Endothelial cell of hepatic sinusoid (primary cell): ENCODE results near the gene NPHS1.

ENCODE experiments used
- in situ Hi-C: cut with HindIII; loops from 2 replicates; pipeline ENCODE4 v1.10.0; 2017; ENCODE audit warnings: low sequenced_read_pairs

NPHS1 gene

GRCh38 chr19:35851213-35852028 lies 883 bp downstream of the NPHS1 start:
- in situ Hi-C loops: loop anchor here (5.0 kb wide), 2 partner anchors 51 to 154 kb away; partner anchors contain the start of genes HCST and NFKBID

GRCh38 chr19:35848919-35849505 lies 3.3 kb downstream of the NPHS1 start:
- in situ Hi-C loops: no loop called here

- in situ Hi-C loops: no loop called here
Measured at GRCh38 chr19:35848486-35848885, 3.8 kb downstream of the NPHS1 start.

GRCh38 chr19:35847911-35848310 lies 4.4 kb downstream of the NPHS1 start:
- in situ Hi-C loops: no loop called here

GRCh38 chr19:35846038-35846668 lies 6.2 kb downstream of the NPHS1 start:
- in situ Hi-C loops: no loop called here

- in situ Hi-C loops: no loop called here
Measured at GRCh38 chr19:35845215-35846037, 6.9 kb downstream of the NPHS1 start.

GRCh38 chr19:35844482-35845214 lies 7.7 kb downstream of the NPHS1 start:
- in situ Hi-C loops: no loop called here

- in situ Hi-C loops: no loop called here
Measured at GRCh38 chr19:35843676-35844481, 8.4 kb downstream of the NPHS1 start.

- in situ Hi-C loops: no loop called here
Measured at GRCh38 chr19:35842666-35843272, 9.5 kb downstream of the NPHS1 start.

GRCh38 chr19:35841961-35842595 lies 10.2 kb downstream of the NPHS1 start:
- in situ Hi-C loops: no loop called here

GRCh38 chr19:35836096-35836495 lies 16.2 kb downstream of the NPHS1 start:
- in situ Hi-C loops: loop anchor here (10.0 kb wide), 3 partner anchors 101 to 311 kb away; partner anchors contain the start of gene SBSN

GRCh38 chr19:35833972-35834371 lies 18.3 kb downstream of the NPHS1 start:
- in situ Hi-C loops: loop anchor here (10.0 kb wide), 3 partner anchors 99 to 309 kb away; partner anchors contain the start of gene SBSN

GRCh38 chr19:35832054-35832453 lies 20.2 kb downstream of the NPHS1 start:
- in situ Hi-C loops: loop anchor here (10.0 kb wide), 3 partner anchors 97 to 307 kb away; partner anchors contain the start of gene SBSN

- in situ Hi-C loops: loop anchor here (10.0 kb wide), 3 partner anchors 96 to 306 kb away; partner anchors contain the start of gene SBSN
Measured at GRCh38 chr19:35830986-35831385, 21.3 kb downstream of the NPHS1 start.

GRCh38 chr19:35828692-35829301 lies 23.5 kb downstream of the NPHS1 start:
- in situ Hi-C loops: no loop called here

GRCh38 chr19:35824150-35824549 lies 28.2 kb downstream of the NPHS1 start:
- in situ Hi-C loops: no loop called here

GRCh38 chr19:35822579-35822978 lies 29.7 kb downstream of the NPHS1 start:
- in situ Hi-C loops: no loop called here

- in situ Hi-C loops: no loop called here
Measured at GRCh38 chr19:35818445-35818844, 33.9 kb downstream of the NPHS1 start.
